Measurements from ENCODE around the gene KCNJ5.

- TF ChIP-seq JUN (IDR thresholded peaks at IDR 0.05) (no peak), EP300 (IDR thresholded peaks at IDR 0.05) (no peak), RFX5 (IDR thresholded peaks at IDR 0.05) (no peak), RAD21 (conservative IDR thresholded peaks at IDR 0.05 in 1 of 2, IDR thresholded peaks at IDR 0.05 in 1 of 2) (no peak), CHD4 (IDR thresholded peaks at IDR 0.05; ENCODE audit: borderline replicate concordance) (no peak), CHD2 (IDR thresholded peaks at IDR 0.05; ENCODE audit: low read length, partially characterized antibody) (no peak), BHLHE40 (IDR thresholded peaks at IDR 0.05; ENCODE audit: low read depth, low read length) (no peak), POLR2A (IDR thresholded peaks at IDR 0.05; ENCODE audit: low read length) (no peak), HEYL (CRISPR knock-in tag; IDR thresholded peaks at IDR 0.05) (no peak), MYC (IDR thresholded peaks at IDR 0.05; ENCODE audit: borderline replicate concordance, low read length) (no peak), USF2 (IDR thresholded peaks at IDR 0.05) (no peak)
- TF ChIP-seq, protein P1, sequence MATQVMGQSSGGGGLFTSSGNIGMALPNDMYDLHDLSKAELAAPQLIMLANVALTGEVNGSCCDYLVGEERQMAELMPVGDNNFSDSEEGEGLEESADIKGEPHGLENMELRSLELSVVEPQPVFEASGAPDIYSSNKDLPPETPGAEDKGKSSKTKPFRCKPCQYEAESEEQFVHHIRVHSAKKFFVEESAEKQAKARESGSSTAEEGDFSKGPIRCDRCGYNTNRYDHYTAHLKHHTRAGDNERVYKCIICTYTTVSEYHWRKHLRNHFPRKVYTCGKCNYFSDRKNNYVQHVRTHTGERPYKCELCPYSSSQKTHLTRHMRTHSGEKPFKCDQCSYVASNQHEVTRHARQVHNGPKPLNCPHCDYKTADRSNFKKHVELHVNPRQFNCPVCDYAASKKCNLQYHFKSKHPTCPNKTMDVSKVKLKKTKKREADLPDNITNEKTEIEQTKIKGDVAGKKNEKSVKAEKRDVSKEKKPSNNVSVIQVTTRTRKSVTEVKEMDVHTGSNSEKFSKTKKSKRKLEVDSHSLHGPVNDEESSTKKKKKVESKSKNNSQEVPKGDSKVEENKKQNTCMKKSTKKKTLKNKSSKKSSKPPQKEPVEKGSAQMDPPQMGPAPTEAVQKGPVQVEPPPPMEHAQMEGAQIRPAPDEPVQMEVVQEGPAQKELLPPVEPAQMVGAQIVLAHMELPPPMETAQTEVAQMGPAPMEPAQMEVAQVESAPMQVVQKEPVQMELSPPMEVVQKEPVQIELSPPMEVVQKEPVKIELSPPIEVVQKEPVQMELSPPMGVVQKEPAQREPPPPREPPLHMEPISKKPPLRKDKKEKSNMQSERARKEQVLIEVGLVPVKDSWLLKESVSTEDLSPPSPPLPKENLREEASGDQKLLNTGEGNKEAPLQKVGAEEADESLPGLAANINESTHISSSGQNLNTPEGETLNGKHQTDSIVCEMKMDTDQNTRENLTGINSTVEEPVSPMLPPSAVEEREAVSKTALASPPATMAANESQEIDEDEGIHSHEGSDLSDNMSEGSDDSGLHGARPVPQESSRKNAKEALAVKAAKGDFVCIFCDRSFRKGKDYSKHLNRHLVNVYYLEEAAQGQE (IDR thresholded peaks at IDR 0.05), result no peak
- TF ChIP-seq, protein P2, sequence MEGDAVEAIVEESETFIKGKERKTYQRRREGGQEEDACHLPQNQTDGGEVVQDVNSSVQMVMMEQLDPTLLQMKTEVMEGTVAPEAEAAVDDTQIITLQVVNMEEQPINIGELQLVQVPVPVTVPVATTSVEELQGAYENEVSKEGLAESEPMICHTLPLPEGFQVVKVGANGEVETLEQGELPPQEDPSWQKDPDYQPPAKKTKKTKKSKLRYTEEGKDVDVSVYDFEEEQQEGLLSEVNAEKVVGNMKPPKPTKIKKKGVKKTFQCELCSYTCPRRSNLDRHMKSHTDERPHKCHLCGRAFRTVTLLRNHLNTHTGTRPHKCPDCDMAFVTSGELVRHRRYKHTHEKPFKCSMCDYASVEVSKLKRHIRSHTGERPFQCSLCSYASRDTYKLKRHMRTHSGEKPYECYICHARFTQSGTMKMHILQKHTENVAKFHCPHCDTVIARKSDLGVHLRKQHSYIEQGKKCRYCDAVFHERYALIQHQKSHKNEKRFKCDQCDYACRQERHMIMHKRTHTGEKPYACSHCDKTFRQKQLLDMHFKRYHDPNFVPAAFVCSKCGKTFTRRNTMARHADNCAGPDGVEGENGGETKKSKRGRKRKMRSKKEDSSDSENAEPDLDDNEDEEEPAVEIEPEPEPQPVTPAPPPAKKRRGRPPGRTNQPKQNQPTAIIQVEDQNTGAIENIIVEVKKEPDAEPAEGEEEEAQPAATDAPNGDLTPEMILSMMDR (IDR thresholded peaks at IDR 0.05), result no peak
Observed at GRCh38 chr11:128868841-128869671, 22.1 kb upstream of the KCNJ5 start.

All from A549 (cell line).